CD4-positive, alpha-beta T cell (primary cell): ENCODE results near the gene ANKRD33B. TPM values are rescaled to one million over a fixed set of nuclear protein-coding genes. Genes with fewer than 3 reads are reported as not detected.
"Not testable (repeated sequence)": the region's sequence is repeated elsewhere in the genome, so short reads cannot be mapped to it uniquely, and the experiment has no call there.

Experiments
- ATAC-seq: fragments of 200-7000 bp; cut with Tn5 transposase; one replicate; pipeline ENCODE4 v1.10.0; 2022; ENCODE audit warnings: mild to moderate bottlenecking; ENCODE audit not compliant: poor library complexity
- CTCF ChIA-PET: fragments of 350-600 bp; sonication (Branson Sonifier 250); formaldehyde crosslinking; loops from one replicate; lab custom pipeline; 2021; ENCODE audit warnings: antibody characterized with exemption, inconsistent platforms; lab: Charles Lee
- POLR2A ChIA-PET: fragments of 350-600 bp; sonication (Branson Sonifier 250); formaldehyde crosslinking; loops from one replicate; lab custom pipeline; 2021; ENCODE audit warnings: antibody characterized with exemption, inconsistent platforms; lab: Charles Lee
- DNase-seq, 14 experiments: peaks; one replicate each; pipeline ENCODE4 v3.0.0-alpha.2; 2013 to 2020; ENCODE audit warnings: mixed read lengths in 2 of 14
- H3K27ac ChIP-seq, 2 donors: one replicate each; pipeline versions ENCODE4 v1.5.1 to v1.7.0; 2013; ENCODE audit warnings: low read length in 2 of 2, low read depth in 1 of 2, mild to moderate bottlenecking in 1 of 2
- H3K27me3 ChIP-seq, 2 experiments: 1 replicate in 1 of 2; 2 replicates in 1 of 2; pipeline versions ENCODE4 v1.6.1 to v1.7.0; 2013; ENCODE audit warnings: low read length in 2 of 2, control low read depth in 1 of 2, mild to moderate bottlenecking in 1 of 2, moderate library complexity in 1 of 2; ENCODE audit not compliant: insufficient read depth in 2 of 2, control insufficient read depth in 1 of 2
- H3K36me3 ChIP-seq: one replicate; pipeline ENCODE4 v1.6.1; 2013; ENCODE audit warnings: low read length, control low read depth; ENCODE audit not compliant: insufficient read depth
- H3K4me1 ChIP-seq: one replicate; pipeline ENCODE4 v1.6.1; 2013; ENCODE audit warnings: low read length, control low read depth; ENCODE audit not compliant: insufficient read depth
- H3K4me3 ChIP-seq: one replicate; pipeline ENCODE4 v1.5.1; 2013; ENCODE audit warnings: mild to moderate bottlenecking, low read length, moderate library complexity
- H3K9me3 ChIP-seq, 2 experiments: 1 replicate in 1 of 2; 2 replicates in 1 of 2; pipeline versions ENCODE4 v1.6.1 to v1.7.0; 2013; ENCODE audit warnings: low read length in 2 of 2, mild to moderate bottlenecking in 2 of 2, control low read depth in 1 of 2, moderate library complexity in 1 of 2; ENCODE audit not compliant: control insufficient read depth in 1 of 2, insufficient read depth in 1 of 2
- H3K27ac Mint-ChIP-seq: one replicate; pipeline ENCODE4 v1.8.0; 2020; ENCODE audit warnings: mixed read lengths
- H3K27me3 Mint-ChIP-seq: one replicate; pipeline ENCODE4 v1.8.0; 2021; ENCODE audit warnings: mixed read lengths
- H3K36me3 Mint-ChIP-seq: one replicate; pipeline ENCODE4 v1.8.0; 2021; ENCODE audit warnings: low read depth, mixed read lengths
- H3K4me1 Mint-ChIP-seq: one replicate; pipeline ENCODE4 v1.8.0; 2021; ENCODE audit warnings: low read depth, mixed read lengths
- H3K4me3 Mint-ChIP-seq: one replicate; pipeline ENCODE4 v1.8.0; 2020; ENCODE audit warnings: mild to moderate bottlenecking, mixed read lengths
- H3K9me3 Mint-ChIP-seq: one replicate; pipeline ENCODE4 v1.8.0; 2020; ENCODE audit warnings: mixed read lengths
- intact Hi-C, 2 experiments: fragments of 100-400 bp; cut with DNase I in 1 of 2; cut with micrococcal nuclease in 1 of 2; formaldehyde crosslinking; loops; one replicate each; pipeline versions ENCODE4 v1.15.1 to v1.9.0; 2023 to 2025; cut with DNase I, micrococcal nuclease
- polyA plus RNA-seq, 2 donors: library from polyadenylated mRNA; unstranded; fragments of 120-200 nt; gene quantifications; one replicate each; pipeline ENCODE4 v1.2.1, GENCODE V29; 2013
- total RNA-seq, 174 experiments: library from RNA in 2 of 174; stranded (reverse) in 2 of 174; gene quantifications; one replicate each; pipeline ENCODE4 v1.2.3 and lab custom pipeline; 2021 to 2026
- TF ChIP-seq, protein P1 (sequence below): fragments of 200-600 bp; IDR thresholded peaks from one replicate; pipeline ENCODE4 v1.8.0; 2022; ENCODE audit warnings: antibody characterized with exemption, mild to moderate bottlenecking

Gene ANKRD33B
- 1 to 10 TPM in 1 of 2 experiments, under 1 TPM in 1; 0.99 to 1.3 TPM for total RNA-seq
- polyA plus RNA-seq (2013, experiment 1 of 2), result 0.67 TPM
- 0.59 TPM for polyA plus RNA-seq (2013, experiment 2 of 2)
- 2.4 to 49.8 (median 9.7) reads per million in 172 experiments for total RNA-seq (lab: John Stamatoyannopoulos, UW)

DNA sequence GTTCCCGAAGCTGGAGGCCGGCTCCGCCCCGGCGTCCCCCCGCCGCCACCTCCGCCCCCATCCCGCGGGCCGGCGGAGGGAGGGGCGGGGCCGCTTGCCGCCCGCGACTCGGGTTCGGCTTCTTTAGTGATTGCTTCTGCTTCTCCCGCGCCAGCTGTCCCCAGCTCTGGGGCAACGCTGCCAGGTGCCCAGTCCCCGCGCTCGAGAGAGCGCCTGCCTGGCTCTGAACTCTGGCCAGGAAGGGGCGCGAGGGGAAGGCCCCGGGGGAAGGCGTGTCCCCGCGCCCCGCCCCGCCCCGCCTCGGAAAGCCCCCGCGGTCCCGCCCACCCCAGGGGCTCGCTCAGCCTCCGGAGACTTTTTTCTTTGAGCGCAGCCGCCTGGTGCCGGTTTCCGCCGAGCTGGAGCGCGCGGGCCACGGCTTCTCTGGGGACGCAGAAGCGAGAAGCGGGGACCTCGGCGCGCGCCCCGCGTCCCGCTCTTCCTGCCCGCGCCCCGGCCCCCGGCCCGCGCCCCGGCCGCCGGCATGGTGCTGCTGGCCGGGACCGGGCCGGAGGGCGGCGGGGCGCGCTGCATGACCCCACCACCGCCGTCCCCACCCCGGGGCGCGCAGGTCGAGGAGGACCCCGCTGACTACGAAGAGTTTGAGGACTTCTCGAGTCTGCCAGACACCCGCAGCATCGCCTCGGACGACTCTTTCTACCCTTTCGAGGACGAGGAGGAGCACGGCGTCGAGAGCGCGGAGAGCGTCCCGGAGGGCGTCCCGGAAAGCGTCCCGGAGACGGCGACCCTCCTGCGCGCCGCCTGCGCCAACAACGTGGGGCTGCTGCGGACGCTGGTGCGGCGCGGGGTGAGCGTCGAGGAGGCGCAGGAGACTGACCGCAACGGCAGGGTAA is at the start of gene ANKRD33B:
Gene ANKRD33B (plus strand): TSS at position 126 of the 893 bp plus-strand sequence. CDS start 398 bp downstream, at position 524.
- Mint-ChIP-seq H3K9me3 (no peaks in the 10 kb centered on the region), H3K27ac (no peak within 1 kb of the TSS), H3K4me1 (peaks cover 13% of the 10 kb centered on the region), H3K27me3 (peaks cover 5% of the 10 kb centered on the region), H3K36me3 (no peaks in the 10 kb centered on the region), H3K4me3 (peak within 1 kb of the TSS; percentile 87)
- ATAC-seq (peak; percentile 81), DNase-seq (peak; percentile 49 to 89 (median 70))
- intact Hi-C loops, result loop anchor here in 1 of 2 experiments (5.0 kb wide), 2 partner anchors 63 to 117 kb away; no protein-coding TSS in a partner anchor
- CTCF ChIA-PET, result no interaction called here
- Histone ChIP-seq H3K4me1 (peaks cover 40% of the 10 kb centered on the region), H3K27ac (no peak within 1 kb of the TSS), H3K36me3 (no peaks in the 10 kb centered on the region), H3K9me3 (no peaks in the 10 kb centered on the region), H3K27me3 (peaks cover 0 to 11% of the 10 kb centered on the region in 2 experiments), H3K4me3 (peak within 1 kb of the TSS; percentile 63)
- TF ChIP-seq, protein P1, sequence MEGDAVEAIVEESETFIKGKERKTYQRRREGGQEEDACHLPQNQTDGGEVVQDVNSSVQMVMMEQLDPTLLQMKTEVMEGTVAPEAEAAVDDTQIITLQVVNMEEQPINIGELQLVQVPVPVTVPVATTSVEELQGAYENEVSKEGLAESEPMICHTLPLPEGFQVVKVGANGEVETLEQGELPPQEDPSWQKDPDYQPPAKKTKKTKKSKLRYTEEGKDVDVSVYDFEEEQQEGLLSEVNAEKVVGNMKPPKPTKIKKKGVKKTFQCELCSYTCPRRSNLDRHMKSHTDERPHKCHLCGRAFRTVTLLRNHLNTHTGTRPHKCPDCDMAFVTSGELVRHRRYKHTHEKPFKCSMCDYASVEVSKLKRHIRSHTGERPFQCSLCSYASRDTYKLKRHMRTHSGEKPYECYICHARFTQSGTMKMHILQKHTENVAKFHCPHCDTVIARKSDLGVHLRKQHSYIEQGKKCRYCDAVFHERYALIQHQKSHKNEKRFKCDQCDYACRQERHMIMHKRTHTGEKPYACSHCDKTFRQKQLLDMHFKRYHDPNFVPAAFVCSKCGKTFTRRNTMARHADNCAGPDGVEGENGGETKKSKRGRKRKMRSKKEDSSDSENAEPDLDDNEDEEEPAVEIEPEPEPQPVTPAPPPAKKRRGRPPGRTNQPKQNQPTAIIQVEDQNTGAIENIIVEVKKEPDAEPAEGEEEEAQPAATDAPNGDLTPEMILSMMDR, result no peak
- POLR2A ChIA-PET, result no interaction called here

DNA sequence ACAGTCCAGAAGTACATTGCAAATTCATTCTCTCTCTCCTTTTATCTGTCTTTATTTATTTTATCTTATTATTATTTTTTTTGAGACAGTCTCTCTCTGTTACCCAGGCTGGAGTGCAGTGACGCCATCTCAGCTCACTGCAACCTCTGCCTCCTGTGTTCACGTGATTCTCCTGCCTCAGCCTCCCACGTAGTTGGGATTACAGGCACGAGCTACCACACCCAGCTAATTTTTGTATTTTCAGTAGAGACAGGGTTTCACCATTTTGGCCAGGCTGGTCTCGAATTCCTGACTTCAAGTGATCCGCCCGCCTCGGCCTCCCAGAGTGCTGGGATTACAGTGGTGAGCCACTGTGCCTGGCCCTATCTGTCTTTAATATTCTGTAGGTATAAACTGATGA is 49.3 kb upstream of the ANKRD33B start:
- H3K27me3 ChIP-seq, intact Hi-C loops, H3K27me3 Mint-ChIP-seq, H3K4me1 Mint-ChIP-seq, H3K27ac ChIP-seq, H3K9me3 Mint-ChIP-seq, DNase-seq, H3K4me3 ChIP-seq, H3K36me3 ChIP-seq, H3K9me3 ChIP-seq, POLR2A ChIA-PET, ATAC-seq, H3K27ac Mint-ChIP-seq, CTCF ChIA-PET, H3K4me1 ChIP-seq, H3K36me3 Mint-ChIP-seq, H3K4me3 Mint-ChIP-seq: not testable (repeated sequence)

DNA sequence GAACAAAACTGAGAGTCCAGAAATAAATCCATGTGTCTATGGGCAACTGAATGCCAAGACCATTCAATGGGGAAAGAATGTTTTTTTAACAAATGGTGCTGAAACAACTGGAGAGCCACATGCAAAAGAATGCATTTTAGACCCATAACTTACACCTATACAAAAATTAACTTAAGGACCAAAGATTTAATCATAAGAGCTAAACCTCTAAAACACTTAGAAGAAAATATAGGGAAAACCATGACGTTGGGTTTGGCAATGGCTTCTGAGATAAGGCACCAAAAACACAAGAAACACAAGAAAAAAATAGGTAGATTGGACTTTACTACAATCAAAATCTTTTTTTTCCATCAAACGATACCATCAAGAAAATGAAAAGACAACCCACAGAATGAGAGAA is 48.4 kb upstream of the ANKRD33B start:
- ATAC-seq (no peak), DNase-seq (no peak)
- no peaks in the 10 kb centered on the region for H3K27me3 Mint-ChIP-seq
- Histone ChIP-seq H3K4me1 (no peaks in the 10 kb centered on the region), H3K36me3 (no peaks in the 10 kb centered on the region), H3K4me3 (no peak overlapping the region), H3K27ac (no peak overlapping the region), H3K9me3 (peaks cover 0 to 4% of the 10 kb centered on the region in 2 experiments), H3K27me3 (no peaks in the 10 kb centered on the region)
- TF ChIP-seq, protein P1, result no peak
- intact Hi-C loops, result no loop called here
- H3K4me1 Mint-ChIP-seq, result no peaks in the 10 kb centered on the region
- POLR2A ChIA-PET, result no interaction called here
- H3K36me3 Mint-ChIP-seq, result no peaks in the 10 kb centered on the region
- no peak overlapping the region for H3K27ac Mint-ChIP-seq
- CTCF ChIA-PET, result no interaction called here
- H3K9me3 Mint-ChIP-seq, result no peaks in the 10 kb centered on the region
- no peak overlapping the region for H3K4me3 Mint-ChIP-seq
